Activated naive CD4-positive, alpha-beta T cell treated with anti-CD3 and anti-CD28 coated beads, Interleukin-2, amount 50 U/mL, for 24 hours (primary cell): ENCODE results near the gene APLP2.

Experiments
- H3K27ac Mint-ChIP-seq: one replicate; pipeline ENCODE4 v1.8.0; 2021; ENCODE audit warnings: mild to moderate bottlenecking, mixed read lengths
- H3K27me3 Mint-ChIP-seq: one replicate; pipeline ENCODE4 v1.8.0; 2021; ENCODE audit warnings: mixed read lengths
- H3K36me3 Mint-ChIP-seq: one replicate; pipeline ENCODE4 v1.8.0; 2021; ENCODE audit warnings: mixed read lengths
- H3K4me1 Mint-ChIP-seq: one replicate; pipeline ENCODE4 v1.8.0; 2021; ENCODE audit warnings: mixed read lengths
- H3K4me3 Mint-ChIP-seq: one replicate; pipeline ENCODE4 v1.8.0; 2021; ENCODE audit warnings: mild to moderate bottlenecking, mixed read lengths
- H3K9me3 Mint-ChIP-seq: one replicate; pipeline ENCODE4 v1.8.0; 2021; ENCODE audit warnings: mixed read lengths

APLP2 gene

GRCh38 chr11:130174642-130175041, 104.9 kb downstream of the APLP2 start:
- H3K9me3 Mint-ChIP-seq, result peaks cover 6% of the 10 kb centered on the region
- no peaks in the 10 kb centered on the region for H3K36me3 Mint-ChIP-seq
- H3K4me3 Mint-ChIP-seq, result no peak overlapping the region
- H3K27ac Mint-ChIP-seq, result no peak overlapping the region
- H3K4me1 Mint-ChIP-seq, result no peaks in the 10 kb centered on the region
- peaks cover 3% of the 10 kb centered on the region for H3K27me3 Mint-ChIP-seq

- Mint-ChIP-seq H3K4me3 (no peak overlapping the region), H3K4me1 (no peaks in the 10 kb centered on the region), H3K27ac (no peak overlapping the region)
Measured at GRCh38 chr11:130175898-130176297, 106.2 kb downstream of the APLP2 start.

GRCh38 chr11:130177782-130178181, 108.1 kb downstream of the APLP2 start:
- Mint-ChIP-seq H3K9me3 (peaks cover 6% of the 10 kb centered on the region), H3K4me1 (no peaks in the 10 kb centered on the region), H3K27ac (no peak overlapping the region), H3K27me3 (peaks cover 3% of the 10 kb centered on the region), H3K4me3 (no peak overlapping the region), H3K36me3 (no peaks in the 10 kb centered on the region)

More at GRCh38 chr11:130175898-130176297, 106.2 kb downstream of the APLP2 start:
- Mint-ChIP-seq H3K27me3 (peaks cover 1% of the 10 kb centered on the region), H3K9me3 (peaks cover 6% of the 10 kb centered on the region), H3K36me3 (no peaks in the 10 kb centered on the region)

- Mint-ChIP-seq H3K4me3 (no peak overlapping the region), H3K9me3 (peaks cover 6% of the 10 kb centered on the region), H3K27me3 (peaks cover 3% of the 10 kb centered on the region), H3K27ac (no peak overlapping the region), H3K36me3 (no peaks in the 10 kb centered on the region), H3K4me1 (no peaks in the 10 kb centered on the region)
Measured at GRCh38 chr11:130178441-130179339, 109.0 kb downstream of the APLP2 start.

GRCh38 chr11:130179396-130180306, 110.0 kb downstream of the APLP2 start:
- H3K9me3 Mint-ChIP-seq, result peaks cover 4% of the 10 kb centered on the region

GRCh38 chr11:130180491-130180890, 110.8 kb downstream of the APLP2 start:
- H3K4me1 Mint-ChIP-seq, result no peaks in the 10 kb centered on the region
- no peak overlapping the region for H3K27ac Mint-ChIP-seq
- H3K27me3 Mint-ChIP-seq, result peaks cover 3% of the 10 kb centered on the region
- no peaks in the 10 kb centered on the region for H3K9me3 Mint-ChIP-seq
- no peaks in the 10 kb centered on the region for H3K36me3 Mint-ChIP-seq
- no peak overlapping the region for H3K4me3 Mint-ChIP-seq

More at GRCh38 chr11:130179396-130180306, 110.0 kb downstream of the APLP2 start:
- Mint-ChIP-seq H3K4me3 (no peak overlapping the region), H3K27ac (no peak overlapping the region), H3K27me3 (peaks cover 3% of the 10 kb centered on the region), H3K4me1 (no peaks in the 10 kb centered on the region), H3K36me3 (no peaks in the 10 kb centered on the region)

- Mint-ChIP-seq H3K4me1 (no peaks in the 10 kb centered on the region), H3K9me3 (no peaks in the 10 kb centered on the region), H3K4me3 (no peak overlapping the region), H3K36me3 (no peaks in the 10 kb centered on the region), H3K27ac (no peak overlapping the region), H3K27me3 (peaks cover 3% of the 10 kb centered on the region)
Measured at GRCh38 chr11:130180896-130181294, 111.2 kb downstream of the APLP2 start.

- Mint-ChIP-seq H3K36me3 (no peaks in the 10 kb centered on the region), H3K4me3 (no peak overlapping the region)
Measured at GRCh38 chr11:130181295-130182272, 111.9 kb downstream of the APLP2 start.

GRCh38 chr11:130183878-130184610, 114.3 kb downstream of the APLP2 start:
- Mint-ChIP-seq H3K27me3 (peaks cover 3% of the 10 kb centered on the region), H3K4me3 (no peak overlapping the region), H3K4me1 (no peaks in the 10 kb centered on the region), H3K27ac (no peak overlapping the region), H3K36me3 (no peaks in the 10 kb centered on the region), H3K9me3 (no peaks in the 10 kb centered on the region)

More at GRCh38 chr11:130181295-130182272, 111.9 kb downstream of the APLP2 start:
- H3K4me1 Mint-ChIP-seq, result no peaks in the 10 kb centered on the region
- H3K27ac Mint-ChIP-seq, result no peak overlapping the region
- H3K27me3 Mint-ChIP-seq, result peaks cover 3% of the 10 kb centered on the region
- H3K9me3 Mint-ChIP-seq, result no peaks in the 10 kb centered on the region

- H3K36me3 Mint-ChIP-seq, result no peaks in the 10 kb centered on the region
- H3K27ac Mint-ChIP-seq, result no peak overlapping the region
- no peaks in the 10 kb centered on the region for H3K9me3 Mint-ChIP-seq
- no peak overlapping the region for H3K4me3 Mint-ChIP-seq
- peaks cover 3% of the 10 kb centered on the region for H3K27me3 Mint-ChIP-seq
- no peaks in the 10 kb centered on the region for H3K4me1 Mint-ChIP-seq
Measured at GRCh38 chr11:130187096-130187495, 117.4 kb downstream of the APLP2 start.

- no peaks in the 10 kb centered on the region for H3K27me3 Mint-ChIP-seq
- no peaks in the 10 kb centered on the region for H3K36me3 Mint-ChIP-seq
- H3K27ac Mint-ChIP-seq, result no peak overlapping the region
- H3K4me3 Mint-ChIP-seq, result no peak overlapping the region
- H3K4me1 Mint-ChIP-seq, result no peaks in the 10 kb centered on the region
- no peaks in the 10 kb centered on the region for H3K9me3 Mint-ChIP-seq
Measured at GRCh38 chr11:130188047-130188446, 118.4 kb downstream of the APLP2 start.

- Mint-ChIP-seq H3K4me1 (no peaks in the 10 kb centered on the region), H3K4me3 (no peak overlapping the region), H3K27me3 (no peaks in the 10 kb centered on the region), H3K27ac (no peak overlapping the region), H3K9me3 (no peaks in the 10 kb centered on the region), H3K36me3 (no peaks in the 10 kb centered on the region)
Measured at GRCh38 chr11:130188585-130189347, 119.1 kb downstream of the APLP2 start.

GRCh38 chr11:130189492-130190210, 120.0 kb downstream of the APLP2 start:
- Mint-ChIP-seq H3K27me3 (no peaks in the 10 kb centered on the region), H3K4me3 (no peak overlapping the region), H3K36me3 (no peaks in the 10 kb centered on the region), H3K4me1 (no peaks in the 10 kb centered on the region), H3K27ac (no peak overlapping the region), H3K9me3 (no peaks in the 10 kb centered on the region)
